ENCODE results near the gene USF2.
"Not testable (repeated sequence)": the region's sequence is repeated elsewhere in the genome, so short reads cannot be mapped to it uniquely, and the experiment has no call there.

USF2 gene

GRCh38 chr19:35285465-35285864 lies 16.7 kb downstream of the USF2 start:
- not testable (repeated sequence) for DNase-seq (ENCODE audit: low read depth)

GRCh38 chr19:35286101-35286500 lies 17.3 kb downstream of the USF2 start:
- DNase-seq (ENCODE audit: low read depth): not testable (repeated sequence)

- DNase-seq (ENCODE audit: low read depth): no peak
Observed at GRCh38 chr19:35287713-35288112, 19.0 kb downstream of the USF2 start.

- no peak for DNase-seq (ENCODE audit: low read depth)
Observed at GRCh38 chr19:35288331-35288730, 19.6 kb downstream of the USF2 start.

GRCh38 chr19:35288906-35289305 lies 20.1 kb downstream of the USF2 start:
- DNase-seq (ENCODE audit: low read depth): no peak

- no peak for DNase-seq (ENCODE audit: low read depth)
Observed at GRCh38 chr19:35290381-35291127, 21.8 kb downstream of the USF2 start.

- no peak for DNase-seq (ENCODE audit: low read depth)
Observed at GRCh38 chr19:35291259-35291658, 22.5 kb downstream of the USF2 start.

GRCh38 chr19:35291916-35292315 lies 23.2 kb downstream of the USF2 start, which contains the start of gene MAG:
Gene MAG (plus strand): TSS chr19:35292161. CDS start chr19:35295409, 3,248 bp downstream.
- no peak for DNase-seq (ENCODE audit: low read depth)

GRCh38 chr19:35292421-35293362 lies 23.9 kb downstream of the USF2 start:
- DNase-seq (ENCODE audit: low read depth): no peak

GRCh38 chr19:35293363-35293739 lies 24.6 kb downstream of the USF2 start:
- no peak for DNase-seq (ENCODE audit: low read depth)

- no peak for DNase-seq (ENCODE audit: low read depth)
Observed at GRCh38 chr19:35293808-35294207, 25.0 kb downstream of the USF2 start.

- DNase-seq (ENCODE audit: low read depth): no peak
Observed at GRCh38 chr19:35294328-35294727, 25.6 kb downstream of the USF2 start.

GRCh38 chr19:35294859-35295791 lies 26.4 kb downstream of the USF2 start:
- DNase-seq (ENCODE audit: low read depth): no peak

- no peak for DNase-seq (ENCODE audit: low read depth)
Observed at GRCh38 chr19:35295792-35296462, 27.2 kb downstream of the USF2 start.

GRCh38 chr19:35296644-35297514 lies 28.1 kb downstream of the USF2 start:
- DNase-seq (ENCODE audit: low read depth): no peak

GRCh38 chr19:35297515-35297848 lies 28.7 kb downstream of the USF2 start:
- no peak for DNase-seq (ENCODE audit: low read depth)

GRCh38 chr19:35297922-35298321 lies 29.2 kb downstream of the USF2 start:
- no peak for DNase-seq (ENCODE audit: low read depth)

GRCh38 chr19:35298561-35298972 lies 29.8 kb downstream of the USF2 start:
- DNase-seq (ENCODE audit: low read depth): no peak

GRCh38 chr19:35299523-35300338 lies 31.0 kb downstream of the USF2 start:
- DNase-seq (ENCODE audit: low read depth): no peak

GRCh38 chr19:35300339-35300649 lies 31.5 kb downstream of the USF2 start:
- no peak for DNase-seq (ENCODE audit: low read depth)

All from stimulated activated CD8-positive, alpha-beta memory T cell treated with anti-CD3 and anti-CD28 coated beads, Interleukin-12 subunit alpha, Interleukin-12 subunit beta, amount 100 ng/mL, for 4 hours (primary cell).